EH (cell line): Measurements from ENCODE around the gene FBXO34.
A peak's percentile ranks its signal among the peaks of the same experiment; 100 is the strongest.

Experiments used
- DNase-seq: peaks from one replicate; pipeline ENCODE4 v3.0.0-alpha.2; 2015; ENCODE audit warnings: low read depth

The FBXO34 gene

GRCh38 chr14:55383056-55383466 lies 111.8 kb downstream of the FBXO34 start:
- peak; percentile 61 for DNase-seq

GRCh38 chr14:55383541-55384140 lies 112.4 kb downstream of the FBXO34 start:
- no peak for DNase-seq

GRCh38 chr14:55384536-55384935 lies 113.3 kb downstream of the FBXO34 start:
- DNase-seq = no peak

GRCh38 chr14:55386037-55386808 lies 115.0 kb downstream of the FBXO34 start:
- no peak for DNase-seq

- DNase-seq = no peak
Observed at GRCh38 chr14:55387121-55387520, 115.9 kb downstream of the FBXO34 start.

GRCh38 chr14:55388160-55388559 lies 116.9 kb downstream of the FBXO34 start:
- DNase-seq = peak; percentile 81

- peak; percentile 91 for DNase-seq
Observed at GRCh38 chr14:55389330-55389729, 118.1 kb downstream of the FBXO34 start.

- DNase-seq = peak; percentile 98
Observed at GRCh38 chr14:55398679-55399078, 127.5 kb downstream of the FBXO34 start.

GRCh38 chr14:55399183-55399582 lies 128.0 kb downstream of the FBXO34 start:
- DNase-seq = no peak

GRCh38 chr14:55399852-55400251 lies 128.6 kb downstream of the FBXO34 start:
- no peak for DNase-seq

- DNase-seq = no peak
Observed at GRCh38 chr14:55401751-55402150, 130.5 kb downstream of the FBXO34 start.
